Astrocyte of the cerebellum (primary cell): ENCODE measurements around the gene THBS3.
A peak's percentile ranks its signal among the peaks of the same experiment; 100 is the strongest.
"Not testable (repeated sequence)": the region's sequence is repeated elsewhere in the genome, so short reads cannot be mapped to it uniquely, and the experiment has no call there.

Experiments used
- DNase-seq: peaks from one replicate; pipeline ENCODE4 v3.0.0-alpha.2; 2011; ENCODE audit warnings: low read depth
- H3K4me3 ChIP-seq: 2 replicates; pipeline ENCODE4 v1.5.1; 2011; ENCODE audit warnings: mild to moderate bottlenecking, low read depth, low read length, moderate library complexity
- CTCF ChIP-seq: IDR thresholded peaks from 2 replicates; pipeline ENCODE4 v1.5.1; 2012; ENCODE audit warnings: low read length, low read depth, moderate library complexity, mild to moderate bottlenecking; ENCODE audit errors: missing control alignments
- in situ Hi-C: cut with HindIII; loops from 2 replicates; pipeline ENCODE4 v1.10.0; 2017; ENCODE audit warnings: low sequenced_read_pairs

THBS3 gene

DNA sequence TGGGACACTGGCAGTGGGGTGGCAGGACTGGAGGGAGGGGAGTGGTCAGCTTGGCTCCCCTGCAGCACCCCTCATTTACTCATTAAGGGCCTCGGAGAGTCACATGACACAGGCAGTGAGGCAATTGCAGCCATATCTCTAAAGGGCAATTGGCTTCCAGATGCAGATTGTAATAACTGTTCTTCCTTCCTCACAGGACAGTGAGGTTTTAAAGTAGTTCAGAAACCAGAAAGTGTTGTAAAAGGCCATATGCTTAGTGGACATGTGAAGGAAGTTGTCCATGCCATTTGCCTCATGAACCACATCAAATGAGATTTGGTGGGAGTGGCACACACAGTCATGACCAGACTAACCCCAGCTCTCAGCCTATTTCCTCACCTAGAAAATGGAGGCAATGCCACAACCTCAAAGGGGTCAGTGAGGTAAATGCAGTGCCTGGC is 11.9 kb upstream of the THBS3 start:
- in situ Hi-C loops: no loop called here
- no peak overlapping the region for H3K4me3 ChIP-seq
- DNase-seq: no peak
- TF ChIP-seq CTCF: no peak

DNA sequence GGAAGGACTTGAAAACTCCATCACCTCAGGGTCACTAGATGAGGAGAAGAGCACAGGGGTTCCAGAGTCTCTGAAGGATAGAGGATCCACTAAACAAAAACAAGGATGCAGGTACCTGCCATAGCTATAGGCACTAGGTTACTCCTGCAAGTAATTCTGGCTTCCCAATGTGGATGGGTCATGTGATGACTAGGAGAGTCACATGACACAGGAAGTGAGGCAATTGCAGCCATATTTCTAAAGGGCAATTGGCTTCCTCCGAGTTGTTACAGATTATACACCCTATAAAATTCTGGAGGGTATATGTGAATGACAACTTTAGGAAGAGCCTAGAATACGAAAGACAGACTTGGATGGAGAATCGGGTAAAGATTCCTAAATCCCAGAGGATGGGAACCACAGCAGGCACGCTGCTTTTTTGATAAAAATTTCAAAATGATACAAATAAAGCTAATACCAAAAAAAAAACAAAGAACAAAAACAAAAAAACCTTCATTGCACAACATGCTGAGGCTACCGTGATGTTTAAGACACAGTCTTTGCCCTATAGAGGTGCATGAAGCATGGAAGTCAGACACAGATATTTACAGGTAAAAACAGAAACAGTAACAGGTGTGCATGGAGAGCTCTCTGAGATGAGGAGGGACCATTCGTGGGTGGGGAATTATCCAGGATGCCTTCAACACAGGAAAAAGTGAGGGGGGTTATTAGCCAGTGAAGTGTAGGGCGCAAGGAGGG is 11.3 kb upstream of the THBS3 start:
- in situ Hi-C loops: no loop called here
- no peak for DNase-seq
- H3K4me3 ChIP-seq: no peak overlapping the region
- TF ChIP-seq CTCF: no peak

DNA sequence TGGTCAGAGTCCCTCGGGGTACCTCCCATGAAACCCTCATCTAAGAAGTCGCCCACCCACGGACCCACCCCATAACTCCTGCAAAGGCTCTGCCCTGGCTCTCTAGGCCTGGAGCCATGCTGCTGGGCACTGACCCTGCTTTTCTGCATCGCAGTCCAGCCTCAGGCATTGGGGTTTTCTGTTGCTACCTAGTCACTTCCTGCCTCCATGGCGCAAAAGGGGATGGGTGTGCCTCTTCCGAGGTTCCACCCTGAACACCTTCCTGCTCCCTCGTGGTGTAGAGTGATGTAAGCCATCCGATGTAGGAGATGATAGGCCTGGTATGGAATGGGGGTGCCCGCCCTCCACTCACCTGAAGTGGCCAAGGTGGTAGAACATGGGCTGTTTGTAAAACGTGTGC is 7.0 kb upstream of the THBS3 start:
- DNase-seq, H3K4me3 ChIP-seq, in situ Hi-C loops: not testable (repeated sequence)

GRCh38 chr1:155212051-155212440 is 4.3 kb upstream of the THBS3 start:
- DNase-seq, H3K4me3 ChIP-seq, in situ Hi-C loops: not testable (repeated sequence)

GRCh38 chr1:155211381-155212050 is 3.8 kb upstream of the THBS3 start:
- H3K4me3 ChIP-seq, DNase-seq, in situ Hi-C loops: not testable (repeated sequence)

GRCh38 chr1:155210314-155211104 is 2.8 kb upstream of the THBS3 start:
- no peak overlapping the region for H3K4me3 ChIP-seq
- no peak for TF ChIP-seq CTCF
- no peak for DNase-seq
- in situ Hi-C loops: no loop called here

GRCh38 chr1:155209312-155209721 is 1.6 kb upstream of the THBS3 start:
- H3K4me3 ChIP-seq: peak overlapping the region; percentile 82
- TF ChIP-seq CTCF: no peak
- in situ Hi-C loops: no loop called here
- no peak for DNase-seq
